Measurements from ENCODE around the gene ZMYND19.
A peak's percentile ranks its signal among the peaks of the same experiment; 100 is the strongest.
"Not testable (repeated sequence)": the region's sequence is repeated elsewhere in the genome, so short reads cannot be mapped to it uniquely, and the experiment has no call there.

ZMYND19 gene
- 25.5 reads per million, percentile 52 among the genes with 10 or more reads in this experiment for total RNA-seq

DNA sequence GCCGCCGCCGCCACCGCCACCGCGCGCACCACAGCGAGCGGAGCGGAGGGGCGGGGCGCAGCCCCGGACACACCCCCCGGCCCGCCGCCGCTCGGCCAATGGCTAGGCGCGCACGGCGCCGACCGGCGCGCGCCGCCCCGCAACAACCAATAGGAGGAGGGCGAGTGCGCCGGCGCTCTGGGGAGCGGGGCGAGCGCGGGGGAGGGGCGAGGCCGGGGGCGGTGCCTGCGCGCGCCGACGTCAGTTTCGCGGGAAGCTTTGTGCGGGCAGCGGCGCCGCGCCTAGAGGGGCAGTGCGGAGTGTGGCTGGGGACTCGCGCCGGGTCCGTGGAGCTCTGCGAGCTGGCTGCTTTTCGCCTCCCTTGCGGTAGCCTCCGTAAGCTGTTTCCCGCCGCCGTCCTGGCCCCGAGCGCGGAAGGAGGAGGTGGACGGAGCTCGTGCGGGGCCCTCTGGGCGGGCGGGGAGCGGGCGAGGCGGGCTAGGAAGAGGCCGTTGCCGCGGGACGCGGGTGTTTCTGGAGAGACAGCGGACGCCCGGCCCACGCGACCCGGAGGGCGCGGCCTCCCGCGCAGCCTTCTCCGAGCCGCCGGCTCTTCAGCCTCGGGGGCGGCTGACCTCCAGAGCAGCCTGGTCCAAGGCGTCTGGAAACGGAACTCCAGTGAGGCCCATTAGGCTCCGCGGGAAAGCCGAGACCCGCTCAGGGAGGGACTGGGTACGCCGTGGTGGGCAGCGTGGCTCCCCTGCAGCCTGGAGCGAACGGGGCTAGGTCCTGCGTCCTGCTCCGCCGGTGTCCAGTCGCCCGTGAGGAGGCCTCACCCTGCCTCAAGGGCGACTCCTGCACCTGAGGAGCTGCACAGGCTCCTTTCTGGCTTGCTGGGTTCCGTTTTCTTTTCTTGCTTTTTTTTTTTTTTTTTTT is at the start of gene ZMYND19:
Gene ZMYND19, minus strand, starts transcription at position 44 of the 915 bp plus-strand sequence. CDS start 249 bp downstream, outside the sequence.
- DNase-seq: peak; percentile 85

DNA sequence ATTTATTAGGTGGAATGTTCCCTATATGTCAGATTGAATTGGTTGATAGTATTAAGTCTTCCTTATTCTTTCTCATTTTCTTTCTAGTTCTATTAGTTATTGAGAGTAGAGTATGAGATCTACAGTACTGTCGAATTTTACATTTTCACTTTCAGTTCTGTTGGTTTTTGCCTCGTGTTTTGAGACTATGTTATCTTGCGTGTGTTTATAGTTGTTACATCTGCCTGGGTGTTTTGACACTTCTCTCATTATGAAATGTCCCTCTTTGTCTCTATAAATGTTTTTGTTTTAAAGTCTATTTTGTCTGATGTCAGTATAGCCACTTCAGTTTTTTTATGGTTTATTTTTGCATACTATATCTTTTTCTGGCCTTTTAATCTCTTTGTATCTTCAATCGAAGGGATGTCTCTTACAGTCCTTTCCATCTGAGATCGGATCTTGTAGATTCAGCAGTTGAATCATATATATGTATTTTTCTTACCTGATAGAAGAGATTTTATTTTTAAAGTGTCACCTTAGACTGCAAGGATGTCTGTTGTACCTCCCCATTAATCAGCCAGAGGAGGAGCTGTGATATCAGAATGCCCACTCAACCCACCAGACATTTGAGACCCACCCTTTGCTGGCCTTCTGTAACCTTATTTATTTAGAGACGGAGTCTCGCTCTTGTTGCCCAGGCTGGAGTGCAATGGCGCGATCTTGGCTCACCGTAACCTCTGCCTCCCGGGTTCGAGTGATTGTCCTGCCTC is 49.2 kb upstream of the ZMYND19 start:
- DNase-seq: no peak

DNA sequence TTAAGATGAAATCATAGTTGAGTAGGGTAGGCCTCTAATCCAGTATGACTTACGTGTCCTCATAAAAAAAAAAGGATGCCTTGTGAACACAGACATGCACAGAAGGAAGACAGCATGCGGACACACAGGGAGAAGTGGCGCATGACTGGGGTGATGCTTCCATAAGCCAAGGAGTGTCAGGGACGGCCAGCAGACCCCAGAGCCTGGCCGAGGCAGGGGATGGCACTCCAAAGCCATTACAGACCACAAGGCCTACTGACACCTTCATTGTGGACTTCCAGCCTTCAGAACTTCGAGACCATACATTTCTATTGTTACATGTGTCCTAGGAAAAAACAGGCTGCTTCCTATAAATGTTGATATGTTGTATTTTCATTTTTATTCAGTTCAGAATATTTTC is 48.4 kb upstream of the ZMYND19 start:
- no peak for DNase-seq

DNA sequence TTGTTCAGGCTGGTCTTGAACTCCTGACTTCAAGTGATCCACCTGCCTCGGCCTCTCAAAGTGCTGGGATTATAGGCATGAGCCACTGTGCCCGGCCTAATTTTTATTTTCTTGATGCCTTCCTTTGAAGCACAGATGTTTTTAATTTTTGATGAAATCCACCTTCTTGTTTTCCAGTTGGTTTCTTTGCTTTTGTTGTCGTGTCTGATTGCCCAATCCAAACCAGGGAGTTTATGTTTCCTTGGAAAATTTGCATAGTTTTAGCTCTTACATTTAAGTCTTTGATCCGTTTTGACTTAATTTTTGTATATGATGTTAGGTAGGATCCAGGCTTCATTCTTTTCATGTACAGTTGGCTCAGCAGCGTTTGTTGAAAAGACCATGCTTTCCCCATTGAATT is 43.7 kb upstream of the ZMYND19 start:
- DNase-seq: no peak

DNA sequence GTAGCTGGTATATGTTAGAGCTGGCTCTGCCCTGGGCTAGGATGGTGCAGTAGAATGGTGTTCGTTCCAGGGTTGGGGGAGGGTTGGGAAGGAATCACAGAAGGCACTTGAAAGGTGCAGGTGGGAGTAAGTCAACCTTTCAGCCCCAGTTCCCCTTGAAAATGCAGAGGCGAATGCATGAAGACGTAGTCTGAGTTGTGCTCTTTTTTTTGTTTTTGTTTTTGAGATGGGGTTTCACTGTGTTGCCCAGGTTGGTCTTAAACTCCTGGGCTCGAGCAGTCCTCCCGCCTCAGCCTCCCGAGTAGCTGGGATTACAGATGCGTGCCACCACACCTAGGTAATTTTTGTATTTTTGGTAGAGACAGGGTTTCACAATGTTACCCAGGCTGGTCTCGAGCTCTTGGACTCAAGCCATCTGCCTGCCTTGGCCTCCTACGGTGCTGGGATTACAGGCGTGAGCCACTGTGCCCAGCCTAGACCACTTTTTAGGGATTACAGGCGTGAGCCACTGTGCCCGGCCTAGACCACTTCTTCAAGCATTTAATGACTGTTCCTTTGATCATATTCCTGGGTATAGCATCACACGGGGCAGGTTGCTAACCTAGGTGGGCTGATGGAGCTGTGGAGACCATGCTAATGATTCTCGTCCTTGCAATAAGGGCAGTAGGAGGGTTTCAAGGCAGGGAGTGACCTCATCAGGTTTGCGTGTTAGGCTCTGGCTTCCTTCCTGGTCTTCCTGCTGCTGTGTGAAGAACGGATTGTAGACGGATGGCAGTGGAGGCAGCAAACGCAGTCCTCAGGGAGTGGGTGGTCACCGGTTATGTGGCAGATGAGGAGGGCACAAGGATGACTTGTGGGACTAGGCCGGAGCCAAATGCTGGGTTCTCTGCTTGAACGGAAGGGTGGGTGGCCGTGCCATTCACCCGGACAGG is 42.2 kb upstream of the ZMYND19 start:
- no peak for DNase-seq

DNA sequence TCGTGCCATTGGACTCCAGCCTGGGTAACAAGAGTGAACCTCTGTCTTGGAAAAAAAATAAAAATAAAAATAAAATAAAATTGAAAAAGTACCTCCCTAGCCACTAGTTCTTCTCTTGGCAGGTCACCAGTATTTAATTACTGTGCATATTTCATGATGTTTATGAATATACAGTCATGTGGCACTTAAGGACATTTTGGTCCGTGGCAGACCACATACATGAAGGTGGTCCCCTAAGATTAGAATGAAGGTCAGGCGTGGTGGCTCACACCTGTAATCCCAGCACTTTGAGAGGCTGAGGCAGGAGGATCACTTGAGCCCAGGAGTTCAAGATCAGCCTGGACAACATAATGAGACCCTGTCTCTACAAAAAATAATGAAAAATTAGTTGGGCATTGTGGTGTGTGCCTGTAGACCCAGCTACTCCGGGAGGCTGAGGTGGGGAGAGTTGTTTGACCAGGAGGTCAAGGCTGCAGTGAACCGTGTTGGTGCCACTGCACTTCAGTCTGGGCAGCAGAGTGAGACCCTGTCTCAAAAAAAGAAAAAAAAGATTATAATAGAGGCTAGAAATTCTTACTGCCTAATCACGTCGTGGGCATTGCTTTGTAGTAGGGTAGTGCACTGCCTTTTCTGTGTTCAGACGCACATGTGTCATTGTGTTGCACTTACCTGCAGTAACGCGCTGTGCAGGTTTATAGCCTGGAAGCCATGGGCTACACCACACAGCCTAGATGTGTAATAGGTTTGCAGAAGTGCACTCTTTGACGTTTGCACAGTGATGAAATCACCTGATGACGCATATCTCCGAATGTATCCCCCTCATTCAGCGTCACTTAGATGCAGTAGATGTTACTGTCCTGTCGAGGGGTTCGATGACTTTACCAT is 41.3 kb upstream of the ZMYND19 start:
- no peak for DNase-seq

DNA sequence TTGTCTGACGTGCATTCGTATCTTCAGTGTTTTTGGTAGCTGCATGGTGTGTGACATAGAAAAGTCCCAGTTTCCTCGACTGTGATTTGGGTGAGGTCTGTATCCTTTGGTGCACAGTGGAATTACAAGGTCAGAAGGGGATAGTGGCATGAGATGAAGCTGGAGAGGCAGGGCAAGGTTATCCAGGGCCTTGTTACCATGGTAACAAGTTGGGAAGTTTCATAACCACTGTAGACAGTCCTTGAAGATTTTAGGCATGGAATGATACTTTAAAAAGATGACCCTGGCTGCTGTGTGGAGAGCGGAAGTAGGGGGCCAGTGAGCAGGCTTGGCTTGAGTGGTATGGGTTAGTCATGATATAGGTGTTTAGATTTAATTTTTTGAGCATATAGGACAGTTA is 40.4 kb upstream of the ZMYND19 start:
- DNase-seq: no peak

DNA sequence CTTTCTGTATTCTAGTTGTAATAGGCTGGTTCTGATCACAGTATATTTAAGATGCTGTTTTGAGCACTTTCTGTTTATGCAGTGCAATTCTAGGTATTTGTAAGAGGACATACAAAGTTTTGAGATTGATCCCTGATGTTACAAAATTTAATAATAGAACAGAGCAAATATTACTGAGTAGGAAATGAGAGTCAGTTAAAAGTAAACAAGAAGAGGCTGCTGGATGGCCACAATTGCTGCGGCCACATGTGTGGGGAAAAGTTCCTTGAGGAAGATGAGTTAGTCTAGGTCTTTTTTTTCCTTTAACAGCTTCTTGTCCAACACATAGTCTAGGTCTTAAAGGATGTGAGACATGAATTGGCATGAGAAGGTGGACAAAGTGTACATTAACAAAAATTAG is 39.8 kb upstream of the ZMYND19 start:
- no peak for DNase-seq

DNA sequence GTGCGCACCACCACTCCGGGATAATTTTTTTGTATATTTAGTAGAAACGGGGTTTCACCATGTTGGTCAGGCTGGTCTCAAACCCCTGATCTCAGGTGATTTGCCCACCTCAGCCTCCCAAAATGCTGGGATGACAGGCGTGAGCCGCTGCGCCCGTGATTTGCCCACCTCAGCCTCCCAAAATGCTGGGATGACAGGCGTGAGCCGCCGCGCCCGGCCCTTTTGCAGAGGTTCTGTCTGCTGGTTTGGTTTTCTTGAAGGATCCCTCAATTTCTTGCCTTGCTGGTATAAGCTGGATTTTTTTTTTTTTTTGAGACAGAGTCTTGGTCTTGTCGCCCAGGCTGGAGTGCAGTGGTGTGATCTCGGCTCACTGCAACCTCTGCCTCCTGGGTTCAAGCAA is 37.1 kb upstream of the ZMYND19 start:
- not testable (repeated sequence) for DNase-seq

DNA sequence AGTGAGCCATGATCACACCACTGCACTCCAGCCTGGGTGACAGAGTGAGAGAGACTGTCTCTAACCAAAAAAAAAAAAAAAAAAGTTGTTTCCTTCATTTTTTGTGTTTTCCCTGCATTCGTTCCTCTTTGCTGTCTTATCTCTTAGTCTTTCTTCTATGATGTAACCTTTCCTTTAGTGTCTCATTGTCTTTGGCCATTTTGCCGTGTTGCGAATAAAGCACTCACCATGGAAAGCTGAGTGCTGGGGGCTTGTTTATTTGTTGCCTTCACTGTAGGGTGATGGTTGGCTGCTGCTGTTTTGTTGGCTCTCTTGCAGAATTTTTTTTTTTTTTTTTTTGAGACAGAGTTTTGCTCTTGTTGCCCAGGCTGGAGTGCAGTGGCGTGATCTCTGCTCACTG is 36.2 kb upstream of the ZMYND19 start:
- DNase-seq: no peak

DNA sequence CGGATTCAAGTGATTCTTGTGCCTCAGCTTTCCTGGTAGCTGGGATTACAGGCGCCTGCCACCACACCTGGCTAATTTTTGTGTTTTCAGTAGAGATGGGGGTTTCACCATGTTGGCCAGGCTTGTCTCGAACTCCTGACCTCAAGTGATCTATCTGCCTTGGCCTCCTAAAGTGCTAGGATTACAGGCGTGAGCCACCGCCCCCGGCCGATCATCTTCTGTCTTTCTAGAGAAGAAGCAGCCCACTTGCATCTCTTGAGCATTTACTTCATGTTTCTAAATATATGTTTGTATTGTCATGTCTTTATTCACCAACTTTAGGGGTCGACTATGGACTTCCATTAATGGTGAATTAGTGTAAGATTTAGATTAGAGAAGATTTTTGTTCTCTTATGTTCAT is 31.9 kb upstream of the ZMYND19 start:
- DNase-seq: not testable (repeated sequence)

DNA sequence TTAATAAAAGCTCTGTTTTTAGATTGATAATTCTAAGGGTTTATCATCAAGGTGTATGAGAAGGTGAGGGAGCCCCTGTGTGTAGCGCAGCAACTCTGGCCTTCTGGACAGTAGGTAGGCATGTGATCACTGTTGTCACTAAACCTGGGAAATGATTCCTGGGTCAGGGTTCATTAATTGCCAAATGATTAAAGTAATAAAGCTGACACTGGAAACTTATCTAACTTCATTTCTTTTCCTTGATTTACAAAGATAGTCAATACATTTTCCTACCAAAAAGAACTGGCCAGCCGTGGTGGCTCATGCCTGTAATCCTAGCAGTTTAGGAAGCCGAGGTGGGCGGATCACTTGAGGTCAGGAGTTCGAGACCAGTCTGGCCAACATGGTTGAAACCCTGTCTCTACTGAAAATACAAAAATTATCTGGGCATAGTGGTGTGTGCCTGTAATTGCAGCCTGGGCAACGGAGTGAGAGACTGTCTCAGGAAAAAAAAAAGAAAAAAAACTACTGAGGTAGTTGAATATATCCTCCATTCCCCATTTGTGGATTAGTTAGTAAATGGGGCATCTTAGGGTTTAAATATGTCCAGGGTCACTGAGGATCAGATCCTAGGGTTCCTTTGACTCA is 30.9 kb upstream of the ZMYND19 start:
- DNase-seq: no peak

DNA sequence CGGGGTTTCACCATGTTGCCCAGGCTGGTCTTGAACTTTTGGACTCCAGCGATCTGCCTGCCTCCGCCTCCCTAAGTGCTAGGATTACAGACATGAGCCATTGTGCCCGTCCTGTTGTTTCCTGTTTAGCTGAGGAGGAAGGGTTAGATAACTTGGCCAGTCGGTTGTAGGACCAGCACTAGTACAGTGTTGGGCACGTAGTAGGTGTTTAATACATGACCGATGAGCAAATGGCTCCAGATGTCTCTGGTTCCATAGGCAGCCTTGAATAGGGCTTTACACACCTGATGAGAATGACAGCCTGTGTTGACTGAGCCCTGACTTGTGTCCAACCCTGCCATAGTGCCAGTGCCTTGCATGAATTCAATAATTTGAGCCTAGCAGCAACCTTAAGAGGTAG is 30.3 kb upstream of the ZMYND19 start:
- no peak for DNase-seq

DNA sequence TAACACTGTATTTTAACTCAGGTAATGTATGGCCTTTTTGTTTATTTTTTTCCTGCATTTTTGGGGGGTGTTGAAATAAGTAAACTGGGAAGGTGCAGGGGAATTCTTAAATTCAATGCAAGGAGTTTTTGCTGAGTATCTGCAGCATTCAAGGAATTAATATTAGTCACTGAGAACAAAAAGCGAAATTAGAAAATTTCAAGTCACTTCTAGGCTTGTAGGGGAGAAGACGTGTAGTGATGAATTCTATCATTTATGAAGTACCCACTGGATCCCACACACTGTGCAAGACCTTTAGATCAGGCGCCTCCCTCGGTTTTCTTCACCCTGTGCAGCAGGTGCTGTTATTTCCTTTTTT is 29.7 kb upstream of the ZMYND19 start:
- DNase-seq: no peak

DNA sequence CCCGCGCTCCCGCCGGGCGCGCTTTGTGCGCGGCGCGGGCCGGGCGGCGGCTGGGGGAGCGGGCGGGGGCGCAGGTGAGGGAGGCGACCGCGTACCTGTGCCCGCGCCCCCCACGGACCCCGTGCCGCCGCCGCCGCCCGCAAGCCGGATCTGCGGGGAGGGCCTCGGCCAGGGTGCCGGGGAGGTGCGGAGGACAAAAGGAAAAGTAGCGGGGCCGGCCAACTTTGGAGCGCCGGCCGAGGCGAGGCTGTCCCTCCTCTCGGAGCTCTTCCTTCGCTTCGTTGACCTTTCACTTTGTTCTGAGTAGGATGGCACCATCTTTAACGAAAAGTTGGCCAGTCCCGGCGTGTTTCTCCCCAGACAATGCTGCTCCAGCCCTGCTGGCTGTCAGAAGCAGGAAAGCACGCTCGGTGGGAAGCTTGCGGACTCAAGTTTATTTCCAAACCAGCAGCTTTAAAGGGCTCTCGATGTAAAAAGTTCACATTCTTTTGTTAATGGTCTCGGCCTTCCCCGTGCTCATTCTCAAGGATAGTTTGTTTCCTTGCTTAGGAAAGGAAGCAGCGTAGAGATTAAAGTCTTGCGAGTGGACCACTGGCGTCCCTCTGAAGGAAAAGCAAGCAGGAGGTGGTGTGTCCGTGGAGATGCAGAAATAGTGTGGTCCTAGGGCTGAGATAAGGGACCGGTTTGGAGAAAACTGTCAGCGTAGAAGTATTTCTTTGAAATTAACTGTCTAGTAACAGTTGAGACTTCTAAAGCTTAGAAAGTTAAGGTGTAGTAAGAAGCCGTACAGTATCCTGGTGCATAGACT is 29.1 kb upstream of the ZMYND19 start:
- peak; percentile 17 for DNase-seq

DNA sequence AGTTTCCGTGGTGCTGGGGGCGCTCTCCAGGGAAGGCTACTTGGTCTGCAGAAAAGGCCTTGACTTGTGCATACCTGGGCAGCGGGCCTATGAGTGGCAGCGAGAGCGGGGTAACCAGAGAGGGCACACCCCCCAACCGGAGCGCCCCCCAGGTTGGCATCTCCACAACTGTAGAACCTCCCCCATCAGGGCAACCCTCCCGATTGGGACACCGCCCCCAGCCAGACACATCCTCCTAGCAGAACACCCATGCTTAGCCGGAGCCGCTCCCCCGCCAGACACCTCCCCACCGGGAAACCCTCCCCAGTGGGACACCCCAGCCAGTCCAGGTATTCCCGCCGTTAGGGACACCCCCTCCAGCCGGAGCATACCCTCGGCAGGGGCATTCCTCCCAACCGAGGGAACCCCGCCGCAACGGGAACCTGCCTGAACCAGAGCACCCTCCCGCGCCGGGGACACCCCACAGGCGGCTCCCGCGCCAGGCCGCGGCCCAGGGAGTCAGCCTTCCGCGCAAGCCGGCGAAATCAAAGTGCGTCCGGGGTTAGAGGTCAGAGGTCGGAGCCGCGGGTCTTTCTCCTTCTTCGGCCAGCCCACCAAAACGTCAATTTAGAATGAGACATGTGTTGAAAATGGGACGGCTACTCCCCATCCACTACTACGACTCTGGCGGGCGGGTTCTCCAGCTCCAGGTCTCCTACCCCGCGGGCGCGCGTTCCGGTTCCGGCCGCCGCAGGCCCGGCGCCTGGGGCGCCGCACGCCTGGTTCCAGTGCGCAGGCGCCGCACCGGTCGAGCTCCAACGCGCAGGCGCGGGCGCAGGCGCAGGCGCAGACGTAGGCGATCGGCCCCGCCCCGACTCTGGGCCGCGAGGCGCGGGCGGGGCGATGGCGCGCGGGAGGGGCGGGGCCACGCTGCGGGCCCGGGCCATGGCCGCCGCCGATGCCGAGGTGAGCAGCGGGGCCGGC is 28.1 kb upstream of the ZMYND19 start, which contains the start of gene EHMT1:
Gene EHMT1, plus strand, starts transcription at position 901 of the 963 bp plus-strand sequence. Its CDS starts 24 bp downstream, at position 925.
- DNase-seq: peak; percentile 87

DNA sequence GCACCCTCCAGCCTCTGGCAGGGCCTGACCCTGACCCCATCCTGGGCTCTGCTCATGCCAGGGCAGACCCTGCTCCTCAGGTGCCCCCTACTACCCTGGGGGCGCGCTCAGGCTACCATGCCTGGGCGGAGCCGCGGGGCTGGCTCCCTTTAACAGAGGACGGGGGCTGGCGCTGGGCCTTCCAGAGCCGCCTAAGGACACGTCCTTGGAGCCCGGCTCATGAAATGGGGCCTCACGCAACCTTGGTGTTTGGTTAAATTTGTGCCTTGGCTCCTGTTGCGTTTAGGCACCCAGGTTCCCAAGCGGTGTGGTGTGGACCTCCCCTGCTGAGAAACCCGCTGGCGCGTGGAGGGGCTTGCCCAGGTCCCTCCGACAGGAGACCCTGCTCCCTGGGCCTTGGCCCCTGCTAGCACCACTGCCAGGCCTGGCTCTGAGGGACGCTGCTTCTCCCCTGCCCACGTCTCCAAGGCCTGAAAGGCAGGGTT is 25.1 kb upstream of the ZMYND19 start:
- no peak for DNase-seq

DNA sequence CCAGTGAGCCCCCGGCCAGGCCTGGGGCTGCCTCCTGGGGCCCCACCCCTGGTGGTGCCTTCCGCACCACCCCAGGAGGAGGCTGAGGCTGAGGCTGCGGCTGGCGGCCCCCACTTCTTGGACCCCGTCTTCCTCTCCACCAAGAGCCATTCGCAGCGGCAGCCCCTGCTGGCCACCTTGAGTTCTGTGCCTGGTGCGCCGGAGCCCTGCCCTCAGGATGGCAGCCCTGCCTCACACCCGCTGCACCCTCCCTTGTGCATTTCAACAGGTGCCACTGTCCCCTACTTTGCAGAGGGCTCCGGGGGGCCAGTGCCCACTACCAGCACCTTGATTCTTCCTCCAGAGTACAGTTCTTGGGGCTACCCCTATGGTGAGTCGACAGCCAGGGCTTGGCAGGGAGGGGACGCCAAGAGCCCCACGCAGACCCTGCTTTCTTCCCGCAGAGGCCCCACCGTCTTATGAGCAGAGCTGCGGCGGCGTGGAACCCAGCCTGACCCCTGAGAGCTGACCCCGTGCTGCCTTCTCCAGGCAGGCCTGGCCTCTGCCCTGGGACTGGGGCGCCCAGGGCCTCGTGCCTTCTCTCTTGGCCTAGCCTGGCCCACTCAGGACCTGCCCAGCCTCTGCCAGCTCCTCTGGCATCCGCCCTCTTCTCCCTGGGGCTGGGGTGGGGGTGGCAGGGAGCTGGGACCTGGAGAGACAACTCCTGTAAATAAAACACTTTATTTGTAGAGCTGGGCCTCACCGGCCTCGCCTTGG is 24.5 kb upstream of the ZMYND19 start:
- DNase-seq: no peak
